ENCODE measurements around the gene ZNF442. TPM values are rescaled to one million over a fixed set of nuclear protein-coding genes. Genes with fewer than 3 reads are reported as not detected.

ZNF442 gene
- total RNA-seq, 2 donors from 2014 or later, result 2.3 to 2.6 TPM

DNA sequence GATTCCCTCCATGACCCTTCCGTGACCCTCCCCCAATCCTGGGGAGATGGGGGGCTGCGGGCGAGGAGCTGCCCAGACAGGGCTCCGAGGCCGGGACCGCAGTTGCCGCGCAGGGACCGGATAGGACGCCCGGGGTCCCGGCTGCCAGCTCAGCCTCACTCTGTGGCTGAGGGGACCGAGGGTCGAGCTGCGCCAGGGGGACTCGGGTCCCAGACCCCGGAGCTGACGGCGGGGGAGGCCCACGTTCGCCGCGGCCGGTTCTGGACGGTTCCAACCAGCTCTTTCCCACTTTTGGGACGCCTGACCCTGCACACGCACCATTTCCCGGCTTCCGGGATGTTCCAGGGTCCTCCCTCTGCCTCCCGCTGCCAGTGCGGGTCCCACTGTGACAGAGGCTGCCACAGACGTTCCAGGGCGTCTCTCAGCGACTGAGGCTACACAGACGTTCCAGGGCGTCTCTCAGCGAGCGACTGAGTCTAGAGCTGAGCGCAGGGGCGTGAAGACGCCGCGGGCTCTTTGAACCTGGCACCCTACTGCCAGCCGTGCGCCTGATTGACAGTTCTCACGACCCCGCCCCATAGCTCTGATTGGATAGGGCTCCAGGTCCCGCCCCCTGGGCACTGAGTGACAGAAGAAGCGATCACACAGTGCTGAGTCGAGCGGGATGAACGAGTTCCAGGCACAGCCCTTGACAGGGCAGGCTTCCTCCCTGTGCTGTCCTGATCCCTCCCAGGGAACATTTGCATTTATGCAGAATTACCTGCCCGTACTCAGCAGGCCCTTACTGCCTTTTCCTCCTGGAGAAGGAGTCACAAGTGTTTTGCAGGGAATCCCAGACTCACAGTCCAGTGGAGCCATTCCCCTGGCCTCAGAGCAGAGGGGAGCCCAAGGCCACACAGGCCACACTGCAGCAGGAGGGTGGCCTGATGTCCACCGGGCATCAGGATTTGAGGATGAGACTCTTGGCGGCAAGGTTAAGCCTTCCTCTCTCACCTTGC lies 32.0 kb downstream of the ZNF442 start, which contains the start of gene ZNF563:
Gene ZNF563 (minus strand): TSS at position 472 of the 998 bp plus-strand sequence. CDS start 151 bp downstream, at position 321.
- Histone ChIP-seq H3K27me3 (replicated peaks; ENCODE audit: insufficient read depth) (no peaks in the 10 kb centered on the region), H3K4me1 (replicated peaks) (no peaks in the 10 kb centered on the region), H3K27ac (peak within 1 kb of the TSS; percentile 94 to 97), H3K4me3 (peak within 1 kb of the TSS; percentile 88 to 90), H3K36me3 (no peaks in the 10 kb centered on the region), H3K9me3 (no peaks in the 10 kb centered on the region)
- TF ChIP-seq POLR2AphosphoS5 (IDR thresholded peaks at IDR 0.05) (peak; percentile 97), POLR2A (IDR thresholded peaks at IDR 0.05) (peak; percentile 95)
- TF ChIP-seq, protein P1, sequence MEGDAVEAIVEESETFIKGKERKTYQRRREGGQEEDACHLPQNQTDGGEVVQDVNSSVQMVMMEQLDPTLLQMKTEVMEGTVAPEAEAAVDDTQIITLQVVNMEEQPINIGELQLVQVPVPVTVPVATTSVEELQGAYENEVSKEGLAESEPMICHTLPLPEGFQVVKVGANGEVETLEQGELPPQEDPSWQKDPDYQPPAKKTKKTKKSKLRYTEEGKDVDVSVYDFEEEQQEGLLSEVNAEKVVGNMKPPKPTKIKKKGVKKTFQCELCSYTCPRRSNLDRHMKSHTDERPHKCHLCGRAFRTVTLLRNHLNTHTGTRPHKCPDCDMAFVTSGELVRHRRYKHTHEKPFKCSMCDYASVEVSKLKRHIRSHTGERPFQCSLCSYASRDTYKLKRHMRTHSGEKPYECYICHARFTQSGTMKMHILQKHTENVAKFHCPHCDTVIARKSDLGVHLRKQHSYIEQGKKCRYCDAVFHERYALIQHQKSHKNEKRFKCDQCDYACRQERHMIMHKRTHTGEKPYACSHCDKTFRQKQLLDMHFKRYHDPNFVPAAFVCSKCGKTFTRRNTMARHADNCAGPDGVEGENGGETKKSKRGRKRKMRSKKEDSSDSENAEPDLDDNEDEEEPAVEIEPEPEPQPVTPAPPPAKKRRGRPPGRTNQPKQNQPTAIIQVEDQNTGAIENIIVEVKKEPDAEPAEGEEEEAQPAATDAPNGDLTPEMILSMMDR (IDR thresholded peaks at IDR 0.05), result no peak
- WGBS, result 1% methylated on average over 54 of the region's 55 CpGs
- peak; percentile 98 for DNase-seq (ENCODE audit: low spot score)
- intact Hi-C loops (cut with DNase I), result loop anchor here (1.0 kb wide), 1 partner anchor 39 kb away; the partner anchor contains the start of gene ZNF44

- Histone ChIP-seq H3K4me3 (no peak overlapping the region), H3K27ac (peak overlapping the region in 1 of 2 donors; percentile 94), H3K4me1 (replicated peaks) (no peaks in the 10 kb centered on the region), H3K36me3 (no peaks in the 10 kb centered on the region), H3K27me3 (replicated peaks; ENCODE audit: insufficient read depth) (no peaks in the 10 kb centered on the region), H3K9me3 (no peaks in the 10 kb centered on the region)
- DNase-seq (ENCODE audit: low spot score), result no peak
- intact Hi-C loops (cut with DNase I), result no loop called here
- WGBS, result 77% methylated on average over 4 of the region's 4 CpGs
- TF ChIP-seq POLR2AphosphoS5 (IDR thresholded peaks at IDR 0.05) (no peak), POLR2A (IDR thresholded peaks at IDR 0.05) (no peak)
- TF ChIP-seq, protein P1 (IDR thresholded peaks at IDR 0.05), result no peak
Observed at GRCh38 chr19:12331211-12331941, 34.1 kb downstream of the ZNF442 start.

DNA sequence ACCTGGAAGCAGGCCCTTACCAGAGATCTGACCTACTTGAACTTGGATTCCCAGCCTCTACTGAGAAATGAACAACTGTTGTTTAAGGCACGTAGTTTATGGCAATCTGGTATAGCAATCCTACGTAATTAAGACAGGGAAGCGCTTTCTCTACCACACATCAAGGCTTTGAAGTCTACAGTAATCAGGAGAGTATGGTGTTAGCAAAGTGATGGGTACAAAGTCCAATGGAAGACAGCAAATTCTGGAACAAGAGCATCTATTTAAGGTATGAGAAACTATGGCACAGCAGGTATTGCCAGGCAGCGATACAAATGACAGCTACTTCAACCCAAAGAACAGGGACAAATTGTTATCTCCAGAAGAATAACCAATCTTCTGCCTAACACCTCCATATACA lies 35.1 kb downstream of the ZNF442 start:
- Histone ChIP-seq H3K27ac (peak overlapping the region in 1 of 2 donors; percentile 94), H3K9me3 (no peaks in the 10 kb centered on the region), H3K4me1 (replicated peaks) (no peaks in the 10 kb centered on the region), H3K36me3 (no peaks in the 10 kb centered on the region), H3K4me3 (no peak overlapping the region), H3K27me3 (replicated peaks; ENCODE audit: insufficient read depth) (no peaks in the 10 kb centered on the region)
- WGBS, result 82% methylated on average over 4 of the region's 4 CpGs
- intact Hi-C loops (cut with DNase I), result no loop called here
- TF ChIP-seq POLR2A (IDR thresholded peaks at IDR 0.05), result no peak
- TF ChIP-seq, protein P1 (IDR thresholded peaks at IDR 0.05), result no peak
- TF ChIP-seq POLR2AphosphoS5 (IDR thresholded peaks at IDR 0.05), result no peak
- no peak for DNase-seq (ENCODE audit: low spot score)

DNA sequence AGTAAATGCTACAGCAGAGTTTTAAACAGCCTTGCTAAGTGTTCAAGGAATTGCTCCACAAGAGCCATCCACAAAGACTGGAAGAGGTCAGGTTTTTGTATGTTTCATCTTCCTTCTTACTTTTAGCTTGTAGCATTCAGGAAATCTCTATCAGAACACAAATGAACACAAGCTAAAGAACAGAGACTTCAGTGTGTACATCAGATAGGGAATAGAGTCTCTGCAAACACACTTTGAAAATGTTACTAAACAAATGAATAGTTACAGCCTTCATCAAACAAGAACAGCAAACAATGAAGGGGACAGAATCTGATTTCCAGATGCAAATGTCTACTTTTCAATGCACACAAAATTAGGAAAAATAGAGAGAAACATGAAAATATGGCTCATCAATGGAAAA lies 39.8 kb downstream of the ZNF442 start:
- TF ChIP-seq POLR2A (IDR thresholded peaks at IDR 0.05), result no peak
- TF ChIP-seq POLR2AphosphoS5 (IDR thresholded peaks at IDR 0.05), result peak; percentile 68
- intact Hi-C loops (cut with DNase I), result no loop called here
- no peaks in the 10 kb centered on the region for H3K4me1 ChIP-seq (replicated peaks)
- H3K36me3 ChIP-seq, result peaks cover 0 to 4% of the 10 kb centered on the region in 2 donors
- H3K9me3 ChIP-seq, result no peaks in the 10 kb centered on the region
- H3K27me3 ChIP-seq (replicated peaks; ENCODE audit: insufficient read depth), result no peaks in the 10 kb centered on the region
- no peak overlapping the region for H3K4me3 ChIP-seq
- peak overlapping the region; percentile 34 to 59 for H3K27ac ChIP-seq
- DNase-seq (ENCODE audit: low spot score), result no peak

DNA sequence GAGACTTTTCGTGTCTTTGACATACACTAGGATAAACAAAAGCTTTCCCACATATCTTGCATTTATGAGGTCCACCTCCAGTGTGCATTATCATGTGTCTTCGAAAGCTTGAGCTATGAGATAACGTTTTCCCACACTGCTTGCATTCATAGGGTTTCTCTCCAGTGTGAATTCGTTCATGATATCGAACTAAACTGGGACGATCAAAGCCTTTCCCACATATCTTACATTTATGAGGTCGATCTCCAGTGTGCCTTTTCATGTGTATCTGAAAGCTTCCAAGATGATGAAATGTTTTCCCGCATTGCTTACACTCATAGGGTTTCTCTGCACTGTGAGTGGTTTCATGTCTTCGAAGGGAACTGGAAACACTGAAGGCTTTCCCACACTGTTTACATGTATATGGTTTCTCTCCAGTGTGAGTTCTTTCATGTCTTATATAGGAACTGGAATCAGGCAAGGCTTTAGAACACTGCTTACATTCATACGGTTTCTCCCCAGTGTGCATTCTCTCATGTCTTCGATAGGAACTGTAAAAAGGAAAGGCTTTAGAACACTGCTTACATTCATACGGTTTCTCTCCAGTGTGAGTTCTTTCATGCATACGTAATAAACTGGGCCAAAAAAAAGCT lies 46.6 kb downstream of the ZNF442 start:
- 97% methylated on average over 13 of the region's 13 CpGs for WGBS
- H3K4me1 ChIP-seq (replicated peaks), result no peaks in the 10 kb centered on the region
- no peak overlapping the region for H3K27ac ChIP-seq
- TF ChIP-seq POLR2A (IDR thresholded peaks at IDR 0.05), result no peak
- no peak for TF ChIP-seq POLR2AphosphoS5 (IDR thresholded peaks at IDR 0.05)
- TF ChIP-seq, protein P1 (IDR thresholded peaks at IDR 0.05), result no peak
- DNase-seq (ENCODE audit: low spot score), result no peak
- no peaks in the 10 kb centered on the region for H3K9me3 ChIP-seq
- H3K27me3 ChIP-seq (replicated peaks; ENCODE audit: insufficient read depth), result no peaks in the 10 kb centered on the region
- H3K4me3 ChIP-seq, result no peak overlapping the region
- intact Hi-C loops (cut with DNase I), result no loop called here
- H3K36me3 ChIP-seq, result peaks cover 4 to 7% of the 10 kb centered on the region in 2 donors
